NOMO-1 treated with dmso at 0.1 percent for 144 hours (cell line): ENCODE data around the gene ELP4.

ENCODE experiments used
- DNase-seq: peaks from one replicate; lab custom pipeline; 2025; ENCODE audit not compliant: unreplicated experiment; lab: John Stamatoyannopoulos, UW

Gene ELP4

DNA sequence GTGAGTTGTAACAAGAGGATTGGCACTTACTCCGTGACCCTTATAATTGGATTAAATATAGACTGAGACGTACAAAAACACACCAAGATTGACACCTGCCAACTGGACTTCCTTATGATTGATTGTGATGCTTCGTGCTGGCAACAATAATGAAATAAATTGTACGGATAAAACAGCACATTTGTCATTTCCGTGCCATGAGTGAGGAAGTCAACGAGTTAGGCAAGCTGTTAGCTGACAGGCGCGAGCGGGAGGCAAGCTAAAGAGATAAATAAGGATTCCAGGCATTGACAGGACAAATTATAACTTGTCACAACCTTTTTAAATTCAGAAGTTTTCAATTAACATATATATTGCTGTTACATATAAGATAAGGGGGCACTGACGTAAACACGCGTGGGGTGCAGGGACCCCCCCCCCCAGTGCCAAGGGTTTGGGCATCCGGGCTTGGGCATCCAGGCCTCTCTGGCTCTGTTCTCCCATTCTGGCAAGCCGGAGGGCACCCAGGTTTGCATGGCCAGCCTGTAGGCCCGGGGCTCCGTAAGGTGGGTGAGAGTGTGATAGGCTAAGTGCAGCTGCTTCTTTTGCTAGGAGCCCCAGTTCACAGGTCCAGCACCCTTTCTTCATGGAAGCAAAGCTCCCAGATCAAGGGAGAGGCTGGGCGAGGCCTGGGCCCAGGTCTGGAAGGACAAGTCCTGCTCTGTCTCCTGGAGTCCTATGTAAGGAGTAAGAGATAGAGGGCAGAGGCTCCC, 312.8 kb downstream of the ELP4 start:
- no peak for DNase-seq

DNA sequence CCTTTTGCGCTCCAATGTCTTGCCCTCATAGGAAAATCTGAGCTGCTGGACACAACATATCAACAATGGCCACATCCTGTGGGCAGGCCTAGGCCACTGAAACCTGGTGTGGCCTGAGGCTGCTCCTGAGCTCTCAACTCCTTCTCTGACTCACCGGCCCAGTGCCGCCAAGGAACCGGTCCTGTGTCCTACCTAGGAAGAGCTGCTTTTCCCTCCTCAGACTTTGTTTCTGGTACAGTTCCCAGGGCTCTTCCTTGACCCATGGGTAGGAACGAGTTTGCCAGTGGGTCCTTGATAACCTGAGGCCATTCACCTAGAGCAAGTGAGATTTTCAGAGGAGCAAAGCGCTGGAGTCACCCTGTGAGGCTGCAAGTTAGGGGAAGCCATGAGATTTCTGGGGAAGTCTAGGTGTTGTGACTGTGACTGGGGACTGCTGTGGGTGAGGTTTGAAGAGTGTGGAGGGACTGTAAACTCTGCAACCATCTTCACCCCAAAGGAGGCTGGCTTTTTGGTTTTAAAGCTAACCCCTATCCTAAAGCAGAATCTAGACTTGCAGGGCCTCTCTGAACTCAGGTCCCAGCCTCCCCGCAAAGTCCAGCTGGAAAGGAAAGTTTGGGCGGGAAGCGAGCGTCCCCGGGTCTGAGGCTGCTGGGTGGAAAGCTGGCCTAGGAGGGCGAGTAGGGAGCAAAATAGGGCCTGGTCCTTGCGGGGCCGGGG, 313.5 kb downstream of the ELP4 start:
- DNase-seq: no peak

DNA sequence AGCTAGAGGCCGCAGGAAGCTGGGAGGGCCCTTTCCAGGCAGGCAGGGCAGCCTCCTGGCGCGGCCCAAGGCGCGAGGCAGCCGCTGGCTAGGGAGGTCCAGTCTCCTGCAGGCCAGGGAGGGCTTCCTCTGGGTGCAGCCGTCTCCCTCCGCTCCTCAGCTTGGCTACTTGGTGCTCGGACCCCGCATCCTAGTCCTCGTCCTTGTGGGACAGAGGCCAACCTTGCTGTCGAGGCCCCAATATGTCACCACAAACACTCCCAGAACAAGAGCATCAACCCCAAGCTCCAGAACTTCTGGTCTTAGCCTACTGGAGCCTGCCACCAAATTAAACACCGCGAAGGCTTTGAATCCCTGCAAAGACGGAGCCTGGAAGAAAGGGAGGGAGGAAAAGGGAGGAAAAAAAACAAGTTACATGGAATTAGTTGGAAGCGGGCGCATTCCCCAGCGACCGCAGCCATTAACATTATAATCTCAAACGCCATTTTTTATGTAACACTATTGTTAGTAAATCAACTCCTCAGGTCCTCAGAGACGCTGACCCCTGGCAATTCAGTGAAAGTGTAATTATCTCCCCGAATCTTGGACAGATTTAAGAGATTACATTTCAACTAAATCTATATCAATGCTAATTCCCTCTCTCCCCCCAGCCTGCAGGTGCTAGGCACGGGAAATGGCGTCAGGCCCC, 314.2 kb downstream of the ELP4 start:
- no peak for DNase-seq

DNA sequence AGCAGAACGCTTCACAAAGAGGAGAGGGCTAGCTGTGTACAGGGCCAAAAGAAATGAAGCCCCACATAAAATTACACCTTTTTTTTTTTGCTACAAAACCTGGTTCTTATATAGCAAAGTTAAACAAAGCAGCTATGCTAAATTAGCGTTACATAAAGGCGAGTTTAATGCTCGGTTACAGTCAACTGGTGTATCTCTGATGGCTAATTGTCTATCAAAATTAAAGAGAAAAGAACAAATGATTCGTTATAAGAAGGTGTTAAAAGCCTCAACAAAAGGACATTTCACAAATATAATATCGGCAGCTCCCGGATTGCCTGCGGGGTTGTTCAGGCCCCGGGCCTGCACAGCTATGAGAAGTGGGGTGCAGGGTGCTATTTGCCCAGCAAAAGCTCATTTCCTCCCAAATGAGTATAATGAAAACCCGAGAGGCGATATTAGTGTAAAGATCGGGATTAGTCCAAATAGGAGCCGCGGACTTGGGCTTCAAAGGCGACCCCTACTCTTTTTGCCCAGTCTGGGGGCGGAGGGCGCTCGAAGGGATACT, 314.8 kb downstream of the ELP4 start:
- DNase-seq: no peak

DNA sequence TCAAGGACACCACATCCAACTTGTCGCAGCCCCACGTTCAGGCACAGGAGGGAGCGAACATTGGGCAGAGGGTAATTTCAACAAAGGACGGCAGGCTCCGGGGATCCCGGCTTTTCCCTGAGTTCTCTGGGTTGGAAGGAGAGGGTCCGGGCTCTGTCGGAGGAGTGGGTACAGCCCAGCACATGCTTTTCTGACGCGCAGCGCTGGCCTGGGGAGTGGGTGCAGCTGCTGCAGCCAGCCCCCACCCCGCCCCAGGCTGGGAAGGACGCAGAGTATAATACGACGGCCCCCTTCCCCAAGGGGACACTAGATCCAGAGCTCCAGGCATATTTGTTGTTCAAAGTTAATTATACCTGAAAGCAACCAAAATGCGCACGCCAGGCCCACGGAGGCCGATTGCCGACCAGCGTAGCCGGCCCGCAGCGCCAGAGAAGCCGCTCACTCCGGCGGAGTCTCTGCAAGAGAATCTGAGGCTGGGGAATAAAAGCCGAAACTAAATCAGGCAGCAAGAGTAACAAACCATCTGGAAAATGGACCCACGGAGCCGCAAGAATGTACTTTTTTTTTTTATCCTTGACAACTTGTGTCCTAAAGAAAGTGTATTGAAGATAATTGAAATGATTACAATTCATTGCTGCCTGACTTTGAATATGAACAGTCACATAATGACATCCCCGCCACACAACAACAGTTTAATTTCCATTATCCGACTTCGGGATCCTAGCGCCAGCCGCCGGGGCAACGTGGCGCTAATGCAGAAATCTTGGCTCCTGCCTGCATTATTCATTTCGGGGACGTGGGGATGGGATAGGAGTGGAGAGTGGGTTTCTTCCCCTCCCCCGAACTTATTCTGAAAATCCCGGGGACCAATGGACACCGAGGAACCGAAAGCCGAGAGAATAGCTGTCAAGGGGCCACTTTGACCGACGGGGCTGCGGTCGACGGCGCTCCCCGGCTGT, 315.6 kb downstream of the ELP4 start:
- no peak for DNase-seq

DNA sequence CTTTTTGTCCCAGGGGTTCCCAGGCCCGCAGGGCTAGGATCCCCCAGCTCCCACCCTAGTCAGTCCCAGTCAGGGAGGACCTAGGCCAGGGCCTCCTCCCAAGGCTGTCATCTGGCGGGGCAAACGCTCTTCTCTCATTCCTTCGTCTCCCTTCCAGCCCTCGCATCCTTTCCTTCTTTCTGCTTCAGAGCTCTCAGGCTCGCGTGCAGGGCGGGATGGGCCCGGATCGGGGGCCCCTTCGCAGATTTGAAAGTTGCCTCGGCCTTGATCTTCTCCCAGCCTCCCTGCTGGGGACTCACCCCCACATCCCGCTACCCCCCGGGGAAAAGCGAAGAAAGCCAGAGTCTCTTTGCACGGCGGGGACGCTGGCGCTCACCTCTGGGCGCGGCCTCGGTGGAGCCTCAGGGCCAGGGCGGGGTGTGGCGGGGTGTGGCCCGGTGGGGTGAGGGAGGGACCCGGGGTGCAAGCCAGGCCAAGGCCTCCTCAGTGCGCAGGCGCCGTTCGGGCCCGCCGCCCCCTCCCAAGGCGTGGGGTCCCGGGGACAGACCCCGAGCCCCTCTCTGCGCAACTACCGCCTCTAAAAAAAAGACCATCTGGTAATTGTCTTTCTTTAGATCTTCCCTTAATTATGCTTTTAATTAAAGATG, 316.4 kb downstream of the ELP4 start:
- DNase-seq: no peak

DNA sequence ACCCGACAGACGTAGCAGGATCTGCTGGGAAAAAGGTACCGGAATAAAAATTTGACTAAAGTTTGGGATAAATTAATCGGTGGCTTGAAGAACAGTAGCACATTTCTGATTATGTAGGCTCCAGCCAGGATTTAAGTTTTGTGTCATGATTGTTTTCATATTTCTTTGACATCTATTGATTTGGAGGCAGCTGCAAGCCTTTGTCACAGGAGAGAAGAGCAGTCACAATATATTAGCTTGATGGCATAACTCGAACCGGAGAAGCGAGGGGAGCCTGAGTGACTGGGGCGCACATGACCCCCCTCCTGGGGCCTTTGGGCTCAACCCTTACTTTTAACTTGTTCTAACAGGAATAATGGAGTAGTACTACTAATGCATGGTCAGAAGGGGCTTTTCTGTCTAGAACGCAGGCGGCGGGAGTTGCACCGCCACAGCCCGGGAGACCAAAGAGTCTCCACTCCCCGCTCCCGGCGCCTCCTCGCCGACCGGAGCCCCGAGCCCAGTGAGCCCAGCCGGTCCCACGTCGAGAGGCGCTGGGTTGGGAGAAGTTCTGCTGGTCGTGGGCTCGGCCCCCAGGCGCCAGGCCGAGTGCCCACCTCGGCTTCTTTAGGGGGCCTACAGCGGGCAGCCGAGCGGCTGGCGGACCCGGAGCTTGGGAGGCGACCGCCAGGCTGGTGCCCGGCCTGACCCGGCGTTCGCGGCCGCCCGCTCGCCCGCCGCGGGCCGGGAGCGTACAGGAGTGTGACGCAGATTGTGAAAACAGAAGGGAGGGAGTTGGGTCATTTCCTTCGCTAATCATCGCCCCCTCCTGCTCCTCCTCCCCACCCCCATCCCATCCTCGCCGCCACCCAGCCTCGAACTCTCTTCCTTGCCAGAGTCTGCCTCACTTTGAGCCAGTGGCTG, 317.2 kb downstream of the ELP4 start:
- no peak for DNase-seq

DNA sequence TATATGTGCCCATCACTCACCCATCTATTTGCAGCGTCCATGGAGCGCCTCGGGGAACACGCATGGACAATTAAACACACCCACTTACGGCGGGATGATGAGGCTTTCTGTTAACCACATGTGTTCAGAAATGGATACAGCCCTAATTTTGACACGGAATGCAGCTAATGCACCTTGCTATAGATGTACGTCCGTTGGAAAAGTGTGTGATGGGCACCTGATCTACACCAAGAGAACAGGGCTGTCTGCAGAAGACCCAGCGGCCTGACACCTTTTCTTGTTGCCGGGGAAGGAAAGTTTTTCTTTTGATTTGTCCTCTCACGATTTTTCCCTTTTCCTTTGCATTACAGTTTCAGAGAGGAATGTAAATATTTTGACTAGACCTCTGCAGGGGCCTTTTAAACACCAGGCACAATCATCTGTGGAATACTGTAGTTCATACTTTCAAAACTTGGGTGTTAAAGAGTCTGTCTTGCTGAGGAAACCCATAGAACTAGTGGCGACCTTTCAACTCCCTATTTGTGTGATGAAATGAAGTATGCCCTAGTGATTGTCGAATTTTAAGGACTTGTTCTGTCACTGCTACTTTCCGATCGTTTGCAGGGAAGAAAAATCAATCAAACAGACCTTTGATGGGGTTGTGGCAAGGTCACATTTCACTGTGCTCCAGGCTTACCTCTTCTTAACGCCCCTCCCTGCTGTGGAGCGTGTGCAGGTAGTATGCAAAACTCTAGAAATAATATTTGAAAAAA, 318.1 kb downstream of the ELP4 start:
- DNase-seq: no peak

DNA sequence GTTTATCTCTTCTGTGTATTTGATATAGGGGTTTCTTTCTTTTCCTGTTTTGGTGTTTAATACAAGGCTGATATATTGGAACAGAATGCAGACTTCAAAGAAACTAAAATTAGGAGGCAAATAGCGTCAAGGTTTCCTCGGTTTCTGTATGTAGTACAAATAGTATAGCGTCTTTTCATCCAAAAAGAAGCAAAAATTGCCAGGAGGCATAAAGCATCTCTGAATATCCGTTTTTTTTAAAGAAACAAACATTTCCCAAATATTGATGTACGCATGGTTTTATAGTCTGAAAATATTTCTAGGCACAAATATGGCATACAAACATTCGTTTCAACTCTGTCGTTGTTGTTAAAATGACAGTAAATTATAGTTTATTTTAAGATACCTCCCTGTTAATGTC, 318.6 kb downstream of the ELP4 start:
- DNase-seq: no peak

DNA sequence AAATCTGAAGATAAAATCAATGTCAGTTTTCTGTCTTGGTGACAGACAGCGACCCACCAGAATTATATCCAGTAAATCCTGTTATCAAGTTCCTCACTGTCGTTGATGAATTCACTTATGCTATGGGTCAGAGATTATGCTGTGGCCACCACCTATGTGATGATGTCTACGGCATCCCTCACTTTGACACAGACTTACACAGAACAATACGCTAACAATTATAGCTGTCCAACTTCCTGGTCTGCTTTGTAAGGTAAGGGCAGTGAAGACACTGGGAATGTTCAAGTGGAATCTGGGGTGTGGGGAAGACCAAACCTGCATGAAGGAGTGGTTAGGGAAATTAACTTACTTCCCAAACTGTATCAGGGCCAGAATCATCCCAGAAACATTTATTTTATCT, 320.8 kb downstream of the ELP4 start:
- no peak for DNase-seq

DNA sequence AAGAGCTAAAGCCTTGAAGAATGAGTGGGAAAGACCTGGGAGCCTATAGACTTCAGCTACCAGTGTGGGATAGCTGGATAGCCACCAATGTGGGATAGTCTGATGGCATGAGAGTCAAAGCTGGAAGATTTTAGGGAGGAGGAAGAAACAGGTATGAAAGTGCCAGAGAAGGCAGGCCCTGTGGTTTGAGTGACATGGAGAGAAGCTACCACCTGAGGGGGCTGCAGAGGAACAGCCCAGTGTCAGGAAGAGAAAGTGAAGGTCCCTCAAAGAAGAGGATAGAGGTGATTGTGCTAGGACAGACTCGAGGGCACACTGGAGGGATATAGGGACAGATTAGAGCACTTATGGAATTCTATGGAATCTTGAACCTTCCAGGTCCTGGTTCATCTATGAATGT, 324.7 kb downstream of the ELP4 start:
- no peak for DNase-seq
